Lower leg skin (tissue), 4 donors: ENCODE results near the gene GPR25. TPM values are rescaled to one million over a fixed set of nuclear protein-coding genes. Genes with fewer than 3 reads are reported as not detected.

Source experiments
- DNase-seq, 2 donors: peaks; one replicate each; pipeline ENCODE4 v3.0.0-alpha.2; 2019; ENCODE audit warnings: low spot score in 2 of 2
- H3K4me3 ChIP-seq: fragments of 200-600 bp; sonication (generic); 2 replicates; pipeline ENCODE4 v1.5.1; 2017; ENCODE audit warnings: mild to moderate bottlenecking, low read depth; ENCODE audit not compliant: poor library complexity, severe bottlenecking
- POLR2A ChIP-seq, 2 donors: fragments of 450-650 bp; IDR thresholded peaks; one replicate each; pipeline ENCODE4 v1.6.1; 2016 to 2017; ENCODE audit warnings: antibody characterized with exemption in 2 of 2, mild to moderate bottlenecking in 1 of 2, moderate library complexity in 1 of 2
- WGBS, 2 donors: methylation state at CpG; one replicate each; pipeline ENCODE4 v1.1.5; 2018; 5-methylcytosine and 5-hydroxymethylcytosine counted together
- intact Hi-C: fragments of 100-400 bp; cut with DNase I; formaldehyde crosslinking; loops from one replicate; pipeline ENCODE4 v1.15.0; 2023; ENCODE audit warnings: low total_unique reads
- total RNA-seq, 4 donors: library from RNA; depleted of rRNA; stranded (reverse); fragments of >200 nt; gene quantifications; one replicate each; pipeline ENCODE4 v1.1.0, GENCODE V29; 2016
- TF ChIP-seq, protein P1 (sequence below), 3 donors: fragments of 450-650 bp; IDR thresholded peaks; one replicate each; pipeline ENCODE4 v1.5.1; 2016; ENCODE audit warnings: antibody characterized with exemption in 3 of 3, mild to moderate bottlenecking in 3 of 3, moderate library complexity in 2 of 3

Gene GPR25
- total RNA-seq, 4 donors from 2014 or later = not detected

DNA sequence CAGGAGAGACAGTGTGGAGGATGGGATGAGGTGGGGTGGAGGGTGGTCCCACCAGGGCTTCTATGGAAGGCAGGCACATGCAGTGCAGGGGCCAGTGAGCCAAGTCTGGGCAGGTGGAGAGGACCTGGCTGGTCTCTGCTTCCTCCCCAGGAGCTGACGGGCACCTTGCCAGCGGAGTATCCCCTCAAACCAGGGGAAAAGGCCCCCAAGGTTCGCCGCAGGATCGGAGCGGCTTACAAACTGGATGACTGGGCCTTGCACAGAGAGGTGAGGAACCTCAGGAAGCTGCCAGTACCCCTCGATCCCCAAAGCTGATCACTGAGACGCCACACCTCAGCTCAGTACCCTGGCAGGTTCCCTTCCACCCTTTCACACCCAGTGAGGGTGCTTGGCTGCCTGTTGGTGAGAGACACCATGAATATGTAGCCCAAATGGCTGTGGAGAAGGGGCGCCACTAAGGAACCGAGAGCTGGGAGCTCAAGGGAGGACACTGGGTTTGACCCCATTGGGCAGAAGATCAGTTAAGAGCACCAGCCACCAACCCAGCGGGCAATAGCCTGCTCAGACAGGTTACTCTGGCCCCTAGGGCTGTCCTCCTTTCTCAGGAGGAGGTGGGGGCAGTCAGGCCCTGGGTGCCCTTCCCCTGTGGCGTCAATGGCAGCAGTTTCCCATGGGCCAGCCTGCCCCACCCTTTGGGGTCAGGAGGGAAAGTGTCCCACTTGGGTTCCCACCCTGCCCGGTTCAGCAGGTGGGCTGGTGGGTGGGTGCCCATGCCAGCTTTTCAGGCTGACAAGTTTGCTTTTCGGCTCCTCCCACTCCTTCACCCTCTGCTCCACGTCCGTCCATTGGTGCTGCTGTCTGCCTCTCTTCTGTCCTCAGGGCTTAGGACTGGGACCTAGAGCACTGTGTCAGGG, 27.4 kb downstream of the GPR25 start:
- intact Hi-C loops = loop anchor here (10.0 kb wide), 1 partner anchor 145 kb away; no protein-coding TSS in a partner anchor
- no peak overlapping the region for H3K4me3 ChIP-seq
- TF ChIP-seq POLR2A (IDR thresholded peaks at IDR 0.05) = no peak
- TF ChIP-seq, protein P1, sequence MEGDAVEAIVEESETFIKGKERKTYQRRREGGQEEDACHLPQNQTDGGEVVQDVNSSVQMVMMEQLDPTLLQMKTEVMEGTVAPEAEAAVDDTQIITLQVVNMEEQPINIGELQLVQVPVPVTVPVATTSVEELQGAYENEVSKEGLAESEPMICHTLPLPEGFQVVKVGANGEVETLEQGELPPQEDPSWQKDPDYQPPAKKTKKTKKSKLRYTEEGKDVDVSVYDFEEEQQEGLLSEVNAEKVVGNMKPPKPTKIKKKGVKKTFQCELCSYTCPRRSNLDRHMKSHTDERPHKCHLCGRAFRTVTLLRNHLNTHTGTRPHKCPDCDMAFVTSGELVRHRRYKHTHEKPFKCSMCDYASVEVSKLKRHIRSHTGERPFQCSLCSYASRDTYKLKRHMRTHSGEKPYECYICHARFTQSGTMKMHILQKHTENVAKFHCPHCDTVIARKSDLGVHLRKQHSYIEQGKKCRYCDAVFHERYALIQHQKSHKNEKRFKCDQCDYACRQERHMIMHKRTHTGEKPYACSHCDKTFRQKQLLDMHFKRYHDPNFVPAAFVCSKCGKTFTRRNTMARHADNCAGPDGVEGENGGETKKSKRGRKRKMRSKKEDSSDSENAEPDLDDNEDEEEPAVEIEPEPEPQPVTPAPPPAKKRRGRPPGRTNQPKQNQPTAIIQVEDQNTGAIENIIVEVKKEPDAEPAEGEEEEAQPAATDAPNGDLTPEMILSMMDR (IDR thresholded peaks at IDR 0.05) = no peak
- 80 to 84% methylated on average over 15 to 16 of the region's 16 CpGs for WGBS, 2 donors
- DNase-seq = no peak

- no peak overlapping the region for H3K4me3 ChIP-seq
- no peak for DNase-seq
- intact Hi-C loops = no loop called here
- 82 to 91% methylated on average over 17 of the region's 17 CpGs for WGBS, 2 donors
- TF ChIP-seq, protein P1 (IDR thresholded peaks at IDR 0.05) = no peak
- no peak for TF ChIP-seq POLR2A (IDR thresholded peaks at IDR 0.05)
Observed at GRCh38 chr1:200900877-200901276, 28.1 kb downstream of the GPR25 start.

GRCh38 chr1:200901350-200901749, 28.6 kb downstream of the GPR25 start:
- no peak overlapping the region for H3K4me3 ChIP-seq
- no peak for DNase-seq
- TF ChIP-seq, protein P1 (IDR thresholded peaks at IDR 0.05) = no peak
- no peak for TF ChIP-seq POLR2A (IDR thresholded peaks at IDR 0.05)
- 88 to 92% methylated on average over 5 of the region's 5 CpGs for WGBS, 2 donors
- intact Hi-C loops = no loop called here

DNA sequence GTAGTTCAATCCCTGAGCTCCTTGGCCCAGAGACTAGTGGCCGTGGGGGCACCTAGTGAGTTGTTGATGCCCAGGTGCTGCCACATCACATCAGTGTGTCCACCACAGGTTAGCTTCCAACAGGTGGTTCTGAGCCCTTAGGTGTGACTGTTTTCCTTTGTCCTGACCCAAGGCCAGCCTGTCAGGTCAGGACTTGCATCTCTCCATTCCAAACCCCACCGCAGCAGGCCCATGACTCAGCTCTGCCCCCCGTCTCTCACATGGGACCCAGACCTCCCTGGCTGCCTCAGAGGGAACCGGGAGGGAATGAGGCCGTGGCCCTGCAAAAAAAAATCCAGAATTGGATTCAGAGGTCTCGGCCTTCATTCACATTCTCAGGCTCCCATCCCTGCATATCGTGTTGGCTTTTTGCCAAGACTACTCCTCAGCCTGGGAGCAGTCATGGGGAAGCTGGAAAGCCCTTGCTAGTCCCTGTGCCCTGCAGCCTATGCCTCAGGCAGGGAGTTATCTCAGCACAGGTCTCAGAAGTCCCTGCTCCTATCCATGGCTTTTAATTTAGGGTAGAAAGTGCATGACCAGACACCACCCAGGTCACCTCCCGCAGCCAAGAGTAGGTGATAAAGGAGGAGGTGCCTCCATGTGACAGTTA, 29.1 kb downstream of the GPR25 start:
- WGBS, 2 donors = 58 to 60% methylated on average over 8 of the region's 8 CpGs
- TF ChIP-seq POLR2A (IDR thresholded peaks at IDR 0.05) = no peak
- TF ChIP-seq, protein P1 (IDR thresholded peaks at IDR 0.05) = no peak
- DNase-seq = no peak
- intact Hi-C loops = no loop called here
- H3K4me3 ChIP-seq = no peak overlapping the region

DNA sequence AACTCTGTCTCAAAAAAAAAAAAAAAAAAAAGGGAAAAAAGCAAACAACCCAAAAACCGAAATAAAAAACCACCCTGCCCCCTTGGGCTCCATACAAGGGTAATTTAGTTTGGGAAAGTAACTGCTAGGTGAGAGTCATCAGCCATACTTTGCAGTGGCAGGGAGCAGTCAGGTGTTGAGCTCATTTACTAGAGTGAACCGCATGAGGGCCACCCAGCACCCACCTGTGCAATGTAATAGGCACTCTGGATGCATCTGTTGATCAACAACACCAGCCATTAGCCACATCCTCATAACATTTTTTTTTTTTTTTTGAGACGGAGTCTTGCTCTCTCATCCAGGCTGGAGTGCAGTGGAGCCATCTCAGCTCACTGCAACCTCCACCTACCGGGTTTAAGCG, 31.0 kb downstream of the GPR25 start:
- H3K4me3 ChIP-seq = no peak overlapping the region
- 90 to 96% methylated on average over 5 of the region's 5 CpGs for WGBS, 2 donors
- TF ChIP-seq, protein P1 (IDR thresholded peaks at IDR 0.05) = no peak
- no peak for TF ChIP-seq POLR2A (IDR thresholded peaks at IDR 0.05)
- no peak for DNase-seq
- intact Hi-C loops = no loop called here
